Hematopoietic multipotent progenitor cell treated with erythropoietin and hydrocortisone succinate and interleukin-3 and kit ligand, for 17 days (in vitro differentiated cells): Measurements from ENCODE around the gene SCYL3.
"Not testable (repeated sequence)": the region's sequence is repeated elsewhere in the genome, so short reads cannot be mapped to it uniquely, and the experiment has no call there.

Experiments used
- DNase-seq: peaks from one replicate; pipeline ENCODE4 v3.0.0-alpha.2; 2015; ENCODE audit warnings: low spot score

SCYL3 gene, protein sequence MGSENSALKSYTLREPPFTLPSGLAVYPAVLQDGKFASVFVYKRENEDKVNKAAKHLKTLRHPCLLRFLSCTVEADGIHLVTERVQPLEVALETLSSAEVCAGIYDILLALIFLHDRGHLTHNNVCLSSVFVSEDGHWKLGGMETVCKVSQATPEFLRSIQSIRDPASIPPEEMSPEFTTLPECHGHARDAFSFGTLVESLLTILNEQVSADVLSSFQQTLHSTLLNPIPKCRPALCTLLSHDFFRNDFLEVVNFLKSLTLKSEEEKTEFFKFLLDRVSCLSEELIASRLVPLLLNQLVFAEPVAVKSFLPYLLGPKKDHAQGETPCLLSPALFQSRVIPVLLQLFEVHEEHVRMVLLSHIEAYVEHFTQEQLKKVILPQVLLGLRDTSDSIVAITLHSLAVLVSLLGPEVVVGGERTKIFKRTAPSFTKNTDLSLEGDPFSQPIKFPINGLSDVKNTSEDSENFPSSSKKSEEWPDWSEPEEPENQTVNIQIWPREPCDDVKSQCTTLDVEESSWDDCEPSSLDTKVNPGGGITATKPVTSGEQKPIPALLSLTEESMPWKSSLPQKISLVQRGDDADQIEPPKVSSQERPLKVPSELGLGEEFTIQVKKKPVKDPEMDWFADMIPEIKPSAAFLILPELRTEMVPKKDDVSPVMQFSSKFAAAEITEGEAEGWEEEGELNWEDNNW

DNA sequence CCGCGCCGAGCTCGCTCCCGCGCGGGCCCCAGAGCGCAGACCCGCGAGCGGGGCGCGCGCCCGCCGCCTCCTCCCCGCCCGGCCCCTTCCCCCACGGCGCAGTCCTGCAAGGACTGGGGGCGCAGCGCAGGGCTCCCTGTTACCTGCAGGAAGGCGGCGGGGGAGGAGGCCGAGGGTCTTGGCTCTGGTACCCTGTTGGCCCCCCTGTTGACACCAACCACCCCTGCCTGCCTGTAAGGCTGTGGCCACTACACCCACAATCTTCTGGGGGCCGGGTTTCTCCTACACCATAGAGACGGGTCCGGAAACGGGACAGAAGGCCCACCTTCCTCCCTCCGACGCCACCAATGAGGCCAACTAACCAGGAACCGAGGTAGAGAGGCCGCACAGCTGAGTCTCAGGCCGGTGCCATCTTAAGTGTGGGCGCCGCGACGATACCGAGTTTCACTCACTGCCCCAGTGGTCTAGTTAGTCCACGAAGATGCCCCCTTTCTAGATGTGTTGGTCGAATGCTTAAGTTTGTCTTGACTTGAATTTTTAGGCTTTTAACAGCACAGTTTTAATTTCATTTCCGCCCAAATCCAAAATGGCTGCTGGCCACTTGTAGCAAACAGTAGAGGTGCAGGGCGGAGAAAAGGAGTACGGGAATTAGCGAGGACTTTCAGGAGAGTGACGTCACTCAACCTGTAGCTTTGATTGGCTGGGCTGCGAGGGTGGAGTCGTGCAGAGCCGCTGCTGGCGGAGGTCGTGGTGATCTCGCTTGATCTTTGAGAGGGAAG is at the start of gene SCYL3:
TSS of gene SCYL3 (minus strand) at position 252 of the 779 bp plus-strand sequence. CDS start 5,056 bp downstream, outside the sequence.
- DNase-seq, result peak; percentile 97

DNA sequence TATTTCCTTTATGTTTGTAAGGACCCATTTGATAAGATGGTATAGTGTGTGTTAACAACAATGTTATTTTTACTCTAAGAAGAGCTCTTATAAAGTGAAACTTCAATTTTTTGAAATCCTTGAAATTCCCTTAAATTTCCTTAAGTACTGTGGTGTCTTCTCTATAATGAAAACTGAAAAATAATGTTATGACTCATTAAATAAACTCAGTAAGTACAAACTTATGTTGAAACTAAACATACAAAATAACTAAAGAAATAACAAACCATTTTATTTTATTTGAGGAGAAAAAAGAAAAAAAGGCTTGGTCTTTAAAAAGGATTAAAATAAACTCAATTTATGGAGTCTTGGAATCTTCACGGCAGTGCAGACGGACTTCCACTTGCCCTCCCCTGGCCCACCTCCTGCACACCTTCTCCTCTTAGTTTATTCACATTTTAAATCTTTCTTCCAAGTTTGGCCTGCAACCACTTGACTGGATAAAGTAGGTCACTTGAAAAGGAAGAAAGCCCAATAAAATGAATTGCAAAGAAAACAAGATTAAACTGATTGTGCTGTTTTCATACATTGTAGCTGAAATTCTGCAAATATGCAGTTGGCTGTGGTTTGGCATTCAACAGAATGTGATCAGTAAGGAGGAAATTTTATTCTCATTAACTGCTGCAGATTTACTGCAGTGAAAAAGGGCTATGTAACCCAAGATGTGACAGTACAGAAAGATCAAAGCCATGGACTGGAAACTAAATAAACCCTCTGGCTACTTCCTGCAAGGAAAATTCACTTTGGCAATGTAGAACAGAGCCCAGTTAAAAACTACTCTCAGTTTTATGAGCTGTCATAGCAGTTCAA is 48.5 kb upstream of the SCYL3 start:
- DNase-seq, result no peak

DNA sequence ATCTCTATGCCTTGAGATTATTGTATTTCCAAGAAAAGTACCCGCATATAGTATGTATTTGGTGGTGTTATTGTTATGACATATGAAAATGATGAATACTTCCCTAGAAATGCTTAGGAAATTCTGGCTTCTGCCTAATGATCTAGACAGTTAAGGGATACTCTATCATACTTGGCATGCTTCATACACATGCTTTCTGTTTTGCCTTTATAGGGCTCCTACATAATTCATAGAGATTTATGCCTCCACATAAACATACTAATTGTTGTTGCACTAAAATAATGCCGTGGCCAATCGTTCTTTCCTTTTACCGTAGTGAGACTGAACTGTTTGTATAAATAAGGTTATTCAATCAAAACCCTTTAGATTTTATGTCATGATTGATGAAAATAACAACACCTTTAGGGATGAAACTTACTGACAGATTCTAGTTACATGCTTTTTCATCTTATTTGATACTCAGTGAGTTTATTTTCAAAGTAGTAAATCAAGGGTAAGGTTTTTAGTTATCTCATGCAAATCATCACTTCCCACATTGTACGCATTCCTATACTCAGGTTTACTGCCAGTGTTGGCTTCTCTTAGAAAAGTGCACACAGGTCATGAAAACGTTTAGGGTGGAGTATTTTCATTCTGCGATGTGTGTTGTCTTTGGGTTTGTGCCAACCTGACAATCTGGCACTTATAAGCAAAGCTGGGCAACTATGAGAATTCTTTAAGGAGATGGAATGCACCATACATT is 40.5 kb upstream of the SCYL3 start:
- DNase-seq, result no peak

DNA sequence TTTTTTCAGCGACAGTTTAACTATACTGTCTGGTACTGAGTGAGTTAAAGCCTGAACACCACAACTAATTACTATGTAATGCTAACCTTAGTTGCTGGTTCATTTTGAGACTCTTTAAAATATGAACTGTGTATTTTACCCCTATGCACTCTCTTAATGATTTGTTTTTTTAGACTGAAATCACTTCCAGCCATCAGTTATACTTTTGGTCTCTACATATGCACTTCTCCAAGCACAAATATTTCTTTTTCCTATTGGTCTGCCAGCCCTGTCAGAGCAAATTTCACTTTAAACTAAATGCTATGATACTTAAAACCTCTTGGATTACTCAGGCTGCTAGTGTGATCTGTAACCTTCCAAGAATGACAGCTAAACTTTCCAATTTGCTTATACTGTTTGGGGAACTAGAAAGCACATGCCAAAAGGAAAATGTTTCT is 38.1 kb upstream of the SCYL3 start:
- DNase-seq, result no peak

DNA sequence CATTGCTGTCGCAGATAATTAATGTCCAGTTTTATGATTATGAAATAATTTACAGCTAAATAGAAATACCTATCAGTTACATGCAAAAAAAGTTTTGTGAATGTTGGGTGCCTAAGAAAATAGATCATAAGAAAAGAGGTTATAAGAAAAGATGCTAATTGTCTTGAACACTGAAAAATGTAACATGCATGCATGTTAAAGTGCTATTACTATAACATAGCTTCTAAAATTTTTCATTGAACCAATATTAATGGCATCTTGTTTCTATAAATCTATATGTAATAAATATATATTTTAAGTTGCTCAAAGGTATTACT is 35.5 kb upstream of the SCYL3 start:
- no peak for DNase-seq

DNA sequence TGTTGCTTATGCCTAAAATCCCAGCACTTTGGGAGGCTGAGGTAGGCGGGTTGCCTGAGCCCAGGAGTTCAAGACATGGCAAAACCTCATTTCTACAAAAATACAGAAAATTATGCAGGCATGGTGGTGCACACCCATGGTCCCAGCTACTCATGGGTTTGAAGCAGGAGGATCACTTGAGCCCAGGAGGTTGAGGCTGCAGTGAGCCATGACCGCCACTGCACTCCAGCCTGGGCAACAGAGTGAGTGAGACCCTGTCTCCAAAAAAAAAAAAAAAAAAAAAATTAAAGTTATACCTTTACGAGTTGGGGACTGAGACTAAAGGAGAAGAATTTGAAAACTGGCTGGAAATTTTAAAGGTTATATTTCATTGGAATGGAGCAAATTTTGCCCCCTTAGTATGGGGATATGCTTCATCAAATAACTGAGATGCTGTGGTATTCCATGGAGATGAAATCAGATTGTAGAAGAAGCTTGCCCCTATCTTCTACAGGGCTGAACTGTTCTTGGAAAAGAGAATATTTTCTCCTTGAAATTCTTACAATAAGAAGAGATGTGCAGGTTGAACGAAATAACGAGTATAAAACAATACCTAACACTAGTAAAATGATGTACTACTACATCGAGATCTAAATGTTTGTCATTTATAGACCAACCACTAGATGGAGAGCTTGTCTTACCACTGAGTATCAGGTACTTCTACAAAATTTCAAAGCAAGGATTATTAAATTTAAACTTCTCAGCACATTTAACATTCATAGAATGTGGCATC is 34.9 kb upstream of the SCYL3 start:
- peak; percentile 49 for DNase-seq

DNA sequence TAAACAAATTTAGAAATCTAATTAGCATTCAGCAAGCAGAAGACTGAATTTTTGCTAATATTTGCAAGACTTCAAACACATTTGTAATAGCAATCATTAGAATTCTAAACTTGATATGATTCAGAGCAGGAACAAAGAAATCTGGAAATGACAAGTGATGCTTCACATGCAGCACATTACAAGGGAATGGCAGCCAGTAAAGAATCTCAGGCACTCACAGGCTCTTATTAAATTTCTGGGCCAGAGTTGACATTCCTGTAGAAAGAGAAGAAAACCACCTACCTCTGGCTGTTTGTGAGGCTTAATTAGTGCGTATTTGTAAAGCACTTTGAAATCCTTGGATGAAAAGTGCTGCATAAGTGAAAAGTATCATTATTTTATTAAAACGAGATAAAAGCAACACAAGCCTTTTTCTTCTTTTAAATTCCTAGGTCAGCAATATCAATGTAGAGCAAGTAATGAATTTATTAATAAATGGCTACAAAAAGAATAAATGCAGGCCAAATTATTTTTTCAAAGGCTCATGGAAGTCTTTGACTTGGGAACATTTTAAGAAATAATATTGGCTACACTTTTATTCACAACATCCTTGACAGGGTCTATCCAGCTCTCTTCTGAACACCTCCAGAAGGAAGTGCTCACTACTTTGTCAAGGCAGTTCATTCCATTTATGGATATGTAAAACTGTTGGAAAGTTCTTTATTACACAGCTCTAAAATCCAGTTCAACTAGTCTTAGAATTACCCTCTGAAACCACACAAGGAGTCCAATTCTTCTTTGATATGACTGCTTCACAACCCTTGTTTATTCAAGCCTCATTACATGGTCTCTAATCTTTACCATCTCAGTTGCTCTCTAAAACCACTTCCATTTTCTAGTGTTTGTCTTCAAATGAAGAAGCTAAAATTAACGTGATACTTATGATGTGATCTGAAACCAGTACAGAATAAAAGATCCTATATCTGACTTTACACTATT is 32.1 kb upstream of the SCYL3 start:
- no peak for DNase-seq

DNA sequence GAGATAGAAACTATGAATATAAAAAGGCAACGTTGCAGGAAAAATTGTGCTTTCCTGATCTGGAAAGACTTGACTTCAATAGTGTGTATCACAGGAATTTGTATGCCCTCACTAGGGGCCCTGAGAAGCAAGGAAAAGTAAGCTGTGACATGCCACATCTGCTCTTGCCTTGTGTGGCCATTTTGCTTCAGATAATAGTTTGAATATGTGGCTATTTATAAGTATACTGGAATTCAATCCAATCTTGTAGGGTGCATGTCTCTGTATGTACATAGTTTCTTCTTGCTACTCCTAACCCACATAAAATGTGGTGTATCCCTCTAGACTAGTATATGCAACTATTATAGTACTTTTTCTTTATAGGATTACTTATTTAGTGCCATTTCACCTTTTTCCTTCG is 31.1 kb upstream of the SCYL3 start:
- no peak for DNase-seq

DNA sequence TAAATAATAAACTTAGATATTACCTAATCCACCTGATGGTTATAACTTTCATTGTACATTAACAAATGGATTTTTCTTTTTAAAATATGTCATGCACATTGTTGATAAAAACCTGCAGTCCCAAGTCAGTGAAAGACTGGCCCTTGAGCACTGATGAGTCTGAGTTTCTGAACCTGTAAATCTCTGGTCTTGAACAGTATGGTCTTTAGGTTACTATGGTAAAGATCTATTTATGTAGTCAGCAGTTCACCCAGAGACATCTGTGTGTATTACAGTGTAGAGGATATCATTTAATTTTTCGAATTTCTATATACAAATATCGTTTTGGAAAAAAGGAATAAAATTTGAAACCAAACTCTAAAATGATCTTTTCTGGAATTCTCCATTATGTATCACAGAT is 30.4 kb upstream of the SCYL3 start:
- no peak for DNase-seq

DNA sequence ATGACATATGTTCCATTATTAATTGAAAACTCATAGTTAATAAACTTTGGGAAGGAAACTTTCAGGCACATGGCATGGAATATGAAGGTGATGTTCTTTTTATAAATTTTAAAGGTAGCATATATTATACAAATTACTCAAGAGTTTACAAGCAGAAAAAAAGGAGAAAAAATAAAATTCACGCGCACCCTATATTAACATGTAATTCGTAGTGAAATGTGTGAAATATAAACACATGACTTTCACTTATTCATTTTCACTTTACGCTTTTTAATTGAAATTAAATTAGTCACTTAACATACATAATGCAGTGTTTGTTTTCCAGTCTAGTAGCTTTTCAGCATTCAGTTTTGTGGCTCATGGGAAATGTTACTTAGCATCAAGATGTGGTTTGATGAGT is 27.4 kb upstream of the SCYL3 start:
- DNase-seq, result no peak

DNA sequence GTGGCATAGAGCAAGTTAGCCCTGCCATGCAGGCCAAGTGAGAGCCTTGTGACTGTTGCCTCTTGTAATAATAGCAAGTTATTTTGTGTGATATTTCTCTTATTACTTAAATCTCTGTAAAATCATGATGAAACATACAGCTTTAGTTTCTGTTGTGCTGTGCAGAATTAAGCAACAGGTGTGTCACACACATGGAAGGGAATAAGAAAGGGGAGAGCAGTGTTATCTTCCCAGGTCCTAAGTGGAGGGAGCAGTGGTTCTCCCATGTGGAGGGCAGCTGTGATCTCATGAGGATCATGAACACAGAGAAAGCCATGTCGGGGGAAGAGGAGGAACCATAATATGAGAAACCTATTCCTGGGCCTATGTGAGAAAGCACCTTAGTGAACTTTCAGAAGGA is 25.2 kb upstream of the SCYL3 start:
- no peak for DNase-seq

DNA sequence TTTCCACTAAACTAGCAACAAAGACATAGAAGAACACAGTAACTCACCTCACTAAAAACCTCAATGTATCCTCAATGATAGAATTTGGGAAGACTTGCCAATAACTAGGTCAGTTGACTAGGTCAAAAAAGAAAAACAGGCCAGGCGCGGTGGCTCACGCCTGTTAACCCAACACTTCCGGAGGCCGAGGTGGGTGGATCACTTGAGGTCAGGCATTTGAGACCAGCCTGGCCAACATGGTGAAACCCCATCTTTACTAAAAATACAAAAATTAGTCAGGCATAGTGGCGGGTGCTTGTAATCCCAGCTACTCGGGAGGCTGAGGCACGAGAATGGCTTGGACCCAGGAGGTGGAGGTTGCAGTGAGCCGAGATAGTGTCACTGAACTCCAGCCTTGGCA is 24.5 kb upstream of the SCYL3 start:
- not testable (repeated sequence) for DNase-seq

DNA sequence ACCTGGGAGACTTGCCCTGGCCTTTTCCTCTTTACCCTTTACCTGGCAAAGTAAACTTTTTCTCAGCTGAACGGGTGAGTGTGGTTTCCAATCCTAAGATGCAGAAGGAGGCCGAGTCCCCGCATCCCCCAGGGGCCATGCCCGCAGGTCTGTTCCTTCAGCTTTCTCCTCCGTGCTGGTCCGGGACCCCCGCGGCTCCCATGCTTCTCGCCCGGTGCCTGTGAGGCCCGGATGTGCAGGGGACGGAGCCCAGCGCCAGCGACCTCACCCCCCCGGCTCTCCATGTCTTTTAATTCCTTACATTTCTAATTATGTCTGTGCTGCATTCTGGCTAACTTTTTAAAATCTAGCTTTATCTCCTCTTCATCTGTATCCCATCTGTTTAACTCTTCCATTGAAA is 21.5 kb upstream of the SCYL3 start:
- no peak for DNase-seq

DNA sequence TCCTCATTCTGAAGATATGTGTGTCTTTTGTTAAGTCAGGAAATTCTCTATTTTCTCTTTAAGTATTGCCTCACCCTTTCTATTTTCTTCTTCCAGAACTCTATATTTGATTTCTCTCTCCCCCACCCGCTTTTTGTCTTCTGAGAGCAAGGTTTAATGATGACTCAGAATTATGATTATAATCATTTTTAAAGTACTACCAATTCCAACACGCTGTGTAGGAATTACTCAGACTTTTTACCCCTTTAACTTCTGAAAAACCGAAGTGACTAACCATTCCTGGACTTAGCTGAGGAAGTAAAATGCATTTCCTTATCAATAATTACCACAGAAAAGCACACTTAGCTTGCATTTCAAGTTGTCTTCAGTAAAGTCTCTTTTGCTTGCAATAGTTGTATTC is 20.8 kb upstream of the SCYL3 start:
- no peak for DNase-seq

DNA sequence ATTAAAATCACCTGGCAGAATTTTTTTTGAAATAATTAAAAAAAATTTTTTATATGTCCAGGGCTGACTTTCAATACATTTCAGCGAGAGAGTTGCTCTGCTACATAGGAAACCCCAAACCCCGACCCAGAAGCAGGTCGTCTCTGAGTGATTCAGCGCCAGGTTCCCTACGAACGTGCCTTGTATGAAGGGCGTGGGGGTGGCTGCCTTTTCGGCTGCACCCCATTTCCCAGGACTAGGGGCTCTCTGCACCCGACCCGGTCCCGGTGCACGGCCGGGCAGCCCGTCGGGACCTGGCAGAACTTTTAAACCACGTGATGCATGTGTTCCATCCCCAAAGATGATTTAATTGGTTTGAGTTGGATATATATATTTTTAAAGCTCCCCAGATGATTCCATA is 15.8 kb upstream of the SCYL3 start:
- DNase-seq, result no peak

DNA sequence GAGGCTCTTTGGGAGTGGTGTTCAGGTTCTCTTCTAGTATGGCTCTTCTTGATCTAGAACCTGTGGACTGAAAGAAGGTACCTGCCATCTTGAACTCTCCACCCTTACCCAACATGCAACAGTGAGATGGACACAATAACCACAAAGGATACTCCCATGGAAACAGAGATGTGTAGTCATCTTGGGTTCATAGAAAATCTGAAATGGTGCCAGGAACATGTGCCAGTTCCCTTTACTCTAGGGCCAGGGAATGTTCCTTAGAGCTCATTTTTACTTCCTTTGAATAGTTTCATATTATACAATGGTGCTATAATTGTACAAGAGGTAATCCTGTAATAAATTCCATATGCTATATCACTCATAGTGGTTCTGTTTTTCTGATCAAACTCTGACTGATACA is 13.2 kb upstream of the SCYL3 start:
- DNase-seq, result no peak

DNA sequence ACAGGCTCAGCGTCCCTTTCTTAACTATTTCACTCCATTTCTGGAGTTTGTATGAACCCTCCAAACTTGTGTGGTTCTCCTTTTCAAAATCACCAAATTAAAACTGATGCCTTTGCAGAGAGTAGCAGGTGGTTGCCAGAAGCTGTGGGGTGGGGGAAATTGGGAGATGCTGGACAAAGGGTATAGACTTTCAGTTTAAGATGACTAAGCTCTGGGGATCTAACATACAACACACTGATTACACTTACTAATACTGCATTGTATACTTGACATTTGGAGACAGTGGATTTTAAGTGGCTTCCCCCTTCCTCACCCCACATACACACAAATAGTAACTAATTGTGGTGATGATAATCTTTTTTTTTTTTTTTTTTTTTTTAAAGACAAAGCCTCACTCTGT is 11.1 kb upstream of the SCYL3 start:
- DNase-seq, result no peak

DNA sequence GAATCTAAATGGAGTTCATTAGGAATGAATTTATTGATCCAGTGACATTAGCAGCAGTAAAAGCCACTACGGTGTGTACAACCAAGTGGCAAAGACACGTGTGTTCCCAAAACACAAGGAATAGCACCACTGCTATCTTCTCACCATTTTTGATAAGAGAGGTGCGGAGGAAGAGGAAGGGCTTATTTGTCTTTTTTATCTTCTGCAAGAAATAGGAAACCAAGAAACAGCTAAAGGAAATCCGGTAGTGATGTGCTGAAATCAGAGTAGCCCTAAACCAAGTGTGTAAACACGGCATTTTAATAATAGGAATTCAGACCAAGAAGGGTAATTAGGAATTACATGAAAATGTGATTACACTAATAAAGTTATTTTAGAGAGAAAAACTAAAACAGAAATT is 9.1 kb upstream of the SCYL3 start:
- no peak for DNase-seq

DNA sequence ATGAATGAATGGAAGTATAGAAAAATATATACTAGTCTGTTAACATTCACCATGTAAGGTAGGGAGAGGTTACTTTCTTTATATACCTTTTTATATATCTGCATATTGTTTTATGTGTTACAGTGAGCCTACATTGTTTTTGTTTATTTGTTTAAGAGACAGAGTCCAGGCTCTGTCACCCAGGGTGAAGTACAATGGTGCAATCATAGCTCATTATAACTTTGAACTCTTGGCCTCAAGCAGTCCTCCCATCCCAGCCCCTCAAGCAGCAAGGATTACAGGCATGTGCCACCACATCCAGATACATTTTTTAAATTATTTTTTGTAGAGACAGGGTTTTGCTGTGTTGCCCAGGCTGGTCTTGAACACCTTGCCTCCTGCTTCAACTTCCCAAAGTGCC is 7.4 kb upstream of the SCYL3 start:
- DNase-seq, result no peak
